Measurements from ENCODE around the gene SFTPD.
A peak's percentile ranks its signal among the peaks of the same experiment; 100 is the strongest.

DNA sequence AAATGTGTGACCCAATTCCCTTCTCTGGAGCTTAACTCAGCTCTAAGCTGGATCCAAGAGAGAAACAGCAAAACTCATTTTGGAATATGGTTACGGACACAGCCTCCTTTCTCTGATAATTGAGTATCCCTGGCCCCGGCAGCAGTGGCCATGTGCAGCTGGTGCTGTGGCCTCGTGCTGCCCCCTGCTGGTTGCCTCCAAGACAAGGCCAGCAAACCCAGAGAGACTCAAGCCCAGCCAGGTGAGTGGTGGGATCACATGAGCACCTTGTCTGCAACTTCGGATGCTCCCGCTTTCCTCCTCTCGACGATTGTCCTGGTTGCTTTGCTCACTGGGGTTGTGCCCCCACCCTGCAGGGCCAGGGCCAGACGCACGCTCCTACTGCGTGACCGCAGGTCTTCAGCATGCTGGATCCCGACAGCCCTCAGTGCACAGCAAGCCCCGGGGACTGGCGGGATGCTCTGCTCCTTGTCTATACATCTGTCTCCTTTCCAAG lies 19.4 kb downstream of the SFTPD start:
- TF ChIP-seq POLR2A (IDR thresholded peaks at IDR 0.05), result no peak
- TF ChIP-seq, protein P1, sequence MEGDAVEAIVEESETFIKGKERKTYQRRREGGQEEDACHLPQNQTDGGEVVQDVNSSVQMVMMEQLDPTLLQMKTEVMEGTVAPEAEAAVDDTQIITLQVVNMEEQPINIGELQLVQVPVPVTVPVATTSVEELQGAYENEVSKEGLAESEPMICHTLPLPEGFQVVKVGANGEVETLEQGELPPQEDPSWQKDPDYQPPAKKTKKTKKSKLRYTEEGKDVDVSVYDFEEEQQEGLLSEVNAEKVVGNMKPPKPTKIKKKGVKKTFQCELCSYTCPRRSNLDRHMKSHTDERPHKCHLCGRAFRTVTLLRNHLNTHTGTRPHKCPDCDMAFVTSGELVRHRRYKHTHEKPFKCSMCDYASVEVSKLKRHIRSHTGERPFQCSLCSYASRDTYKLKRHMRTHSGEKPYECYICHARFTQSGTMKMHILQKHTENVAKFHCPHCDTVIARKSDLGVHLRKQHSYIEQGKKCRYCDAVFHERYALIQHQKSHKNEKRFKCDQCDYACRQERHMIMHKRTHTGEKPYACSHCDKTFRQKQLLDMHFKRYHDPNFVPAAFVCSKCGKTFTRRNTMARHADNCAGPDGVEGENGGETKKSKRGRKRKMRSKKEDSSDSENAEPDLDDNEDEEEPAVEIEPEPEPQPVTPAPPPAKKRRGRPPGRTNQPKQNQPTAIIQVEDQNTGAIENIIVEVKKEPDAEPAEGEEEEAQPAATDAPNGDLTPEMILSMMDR (IDR thresholded peaks at IDR 0.05), result peak; percentile 87 to 91 (median 89)
- no peak for TF ChIP-seq EP300 (IDR thresholded peaks at IDR 0.05; ENCODE audit: low read depth)
